H1 (cell line): ENCODE data around the gene FXYD5. TPM values are rescaled to one million over a fixed set of nuclear protein-coding genes. Genes with fewer than 3 reads are reported as not detected.

ENCODE experiments used
- CTCF ChIA-PET: fragments of 300-600 bp; sonication (Branson Sonifier 250); formaldehyde crosslinking; loops from one replicate; lab custom pipeline; 2021; ENCODE audit not compliant: partially characterized antibody; lab: Charles Lee
- POLR2A ChIA-PET: fragments of 300-600 bp; sonication (Branson Sonifier 250); formaldehyde crosslinking; loops from one replicate; lab custom pipeline; 2021; ENCODE audit warnings: inconsistent platforms; ENCODE audit not compliant: partially characterized antibody; lab: Charles Lee
- DNase-seq, 2 experiments: peaks; one replicate each; pipeline versions ENCODE4 v3.0.0 to v3.0.0-alpha.2; 2010 to 2022; ENCODE audit warnings: low spot score in 2 of 2, low read depth in 1 of 2, mixed read lengths in 1 of 2
- FAIRE-seq: peaks from 2 replicates; lab custom pipeline; 2011; peaks lifted over from hg19 to GRCh38; lab: Jason Lieb, UNC
- H2AFZ ChIP-seq: 2 replicates; pipeline ENCODE4 v1.8.1; 2012; ENCODE audit warnings: low read length, inconsistent platforms
- H2AK5ac ChIP-seq: 2 replicates; pipeline ENCODE4 v1.6.1; 2013; ENCODE audit warnings: low read depth, low read length
- H2BK120ac ChIP-seq: replicated peaks from 2 replicates; pipeline ENCODE3; 2013; ENCODE audit warnings: low read depth, low read length, inconsistent platforms
- H2BK12ac ChIP-seq: 2 replicates; pipeline ENCODE4 v1.6.1; 2013; ENCODE audit warnings: low read depth, low read length
- H2BK15ac ChIP-seq: 2 replicates; pipeline ENCODE4 v1.6.1; 2013; ENCODE audit warnings: low read length
- H2BK20ac ChIP-seq: 2 replicates; pipeline ENCODE4 v1.6.1; 2013; ENCODE audit warnings: low read length
- H2BK5ac ChIP-seq: 2 replicates; pipeline ENCODE4 v1.6.1; 2013; ENCODE audit warnings: low read depth, low read length
- H3K14ac ChIP-seq: 2 replicates; pipeline ENCODE4 v1.6.1; 2013; ENCODE audit warnings: inconsistent platforms; ENCODE audit not compliant: insufficient read length
- H3K18ac ChIP-seq: 2 replicates; pipeline ENCODE4 v1.6.1; 2013; ENCODE audit warnings: low read length; ENCODE audit errors: extremely low read depth
- H3K23ac ChIP-seq: 2 replicates; pipeline ENCODE4 v1.6.1; 2013; ENCODE audit warnings: inconsistent platforms; ENCODE audit not compliant: insufficient read length
- H3K23me2 ChIP-seq: 2 replicates; pipeline ENCODE4 v1.6.1; 2013; ENCODE audit warnings: low read depth, low read length
- H3K27ac ChIP-seq: 2 replicates; pipeline ENCODE4 v1.6.1; 2011; ENCODE audit warnings: low read depth, low read length, inconsistent platforms
- H3K27me3 ChIP-seq, 4 experiments: replicated peaks in 1 of 4; 1 replicate in 1 of 4; 2 replicates in 3 of 4; pipeline versions ENCODE4 v1.6.1 to v1.8.1; 2011 to 2013; ENCODE audit warnings: low read length in 3 of 4, mild to moderate bottlenecking in 3 of 4, inconsistent platforms in 2 of 4, mixed read lengths in 2 of 4, moderate library complexity in 1 of 4; ENCODE audit not compliant: control insufficient read depth in 3 of 4, insufficient read depth in 3 of 4; ENCODE audit errors: extremely low read depth in 1 of 4
- H3K36me3 ChIP-seq, 4 experiments: 2 replicates each; pipeline versions ENCODE4 v1.6.1 to v1.8.1; 2011 to 2013; ENCODE audit warnings: mild to moderate bottlenecking in 4 of 4, low read length in 3 of 4, moderate library complexity in 2 of 4, control low read depth in 1 of 4, inconsistent platforms in 1 of 4; ENCODE audit not compliant: insufficient read depth in 4 of 4, control insufficient read depth in 2 of 4
- H3K4ac ChIP-seq: replicated peaks from 2 replicates; pipeline ENCODE3; 2013; ENCODE audit warnings: low read length, low read depth, mixed read lengths, inconsistent platforms; ENCODE audit not compliant: insufficient read length
- H3K4me1 ChIP-seq, 4 experiments: replicated peaks in 1 of 4; 1 replicate in 1 of 4; 2 replicates in 3 of 4; pipeline versions ENCODE4 v1.6.1 to v1.8.1; 2011 to 2013; ENCODE audit warnings: low read length in 3 of 4, inconsistent platforms in 2 of 4, mixed read lengths in 1 of 4; ENCODE audit not compliant: insufficient read depth in 4 of 4, control insufficient read depth in 3 of 4
- H3K4me2 ChIP-seq, 2 experiments: 2 replicates each; pipeline versions ENCODE4 v1.6.1 to v1.8.1; 2011 to 2013; ENCODE audit warnings: low read depth in 2 of 2, low read length in 2 of 2, control low read depth in 1 of 2, inconsistent platforms in 1 of 2, mild to moderate bottlenecking in 1 of 2; ENCODE audit not compliant: insufficient read depth in 1 of 2
- H3K4me3 ChIP-seq, 4 experiments: fragments of 200-600, 300-600 bp in 1 of 4; sonication (generic), shearing (Covaris generic), sonication (Bioruptor Twin) in 1 of 4; 2 replicates each; pipeline versions ENCODE4 v1.5.1 to v1.8.1; 2011 to 2016; ENCODE audit warnings: low read length in 4 of 4, low read depth in 3 of 4, control low read depth in 2 of 4, inconsistent platforms in 2 of 4, mild to moderate bottlenecking in 2 of 4, mixed read lengths in 1 of 4, moderate library complexity in 1 of 4; ENCODE audit not compliant: insufficient read depth in 2 of 4; ENCODE audit errors: extremely low read depth in 1 of 4
- H3K56ac ChIP-seq: replicated peaks from 2 replicates; pipeline ENCODE3; 2013; ENCODE audit warnings: low read depth, mild to moderate bottlenecking, mixed read lengths, low read length, inconsistent platforms; ENCODE audit not compliant: insufficient read length
- H3K79me1 ChIP-seq: 2 replicates; pipeline ENCODE4 v1.6.1; 2013; ENCODE audit warnings: low read depth, low read length, control low read depth
- H3K79me2 ChIP-seq, 2 experiments: 2 replicates each; pipeline versions ENCODE4 v1.6.1 to v1.8.1; 2012 to 2013; ENCODE audit warnings: low read length in 2 of 2, mild to moderate bottlenecking in 2 of 2, inconsistent platforms in 1 of 2; ENCODE audit not compliant: insufficient read depth in 2 of 2, control insufficient read depth in 1 of 2
- H3K9ac ChIP-seq, 4 experiments: replicated peaks in 1 of 4; 1 replicate in 1 of 4; 2 replicates in 3 of 4; pipeline versions ENCODE4 v1.6.1 to v1.8.1; 2011 to 2013; ENCODE audit warnings: low read depth in 3 of 4, low read length in 3 of 4, control low read depth in 2 of 4, mild to moderate bottlenecking in 2 of 4, moderate library complexity in 2 of 4, inconsistent platforms in 1 of 4; ENCODE audit errors: extremely low read depth in 1 of 4
- H3K9me3 ChIP-seq, 2 experiments: 2 replicates each; pipeline versions ENCODE4 v1.6.1 to v1.8.1; 2012 to 2013; ENCODE audit warnings: mild to moderate bottlenecking in 2 of 2, moderate library complexity in 2 of 2, control low read depth in 1 of 2, inconsistent platforms in 1 of 2, low read depth in 1 of 2, low read length in 1 of 2, mixed read lengths in 1 of 2; ENCODE audit not compliant: insufficient read depth in 2 of 2
- H4K20me1 ChIP-seq, 2 experiments: replicated peaks in 1 of 2; 2 replicates each; pipeline versions ENCODE3 to v1.8.1; 2011 to 2013; ENCODE audit warnings: inconsistent platforms in 2 of 2, low read length in 2 of 2, mild to moderate bottlenecking in 1 of 2; ENCODE audit not compliant: insufficient read depth in 2 of 2, control insufficient read depth in 1 of 2
- H4K5ac ChIP-seq: 2 replicates; pipeline ENCODE4 v1.6.1; 2013; ENCODE audit warnings: low read length, low read depth, mixed read lengths, inconsistent platforms; ENCODE audit not compliant: insufficient read length
- H4K8ac ChIP-seq: 2 replicates; pipeline ENCODE4 v1.8.0; 2013; ENCODE audit warnings: mild to moderate bottlenecking, moderate library complexity, low read length, inconsistent platforms; ENCODE audit not compliant: insufficient read depth; ENCODE audit errors: extremely low read depth
- H4K91ac ChIP-seq: replicated peaks from 2 replicates; pipeline ENCODE3; 2013; ENCODE audit warnings: low read length, mixed read lengths, inconsistent platforms; ENCODE audit not compliant: insufficient read length
- ASH2L ChIP-seq: fragments of 200-600, 300-600 bp; sonication (generic); IDR thresholded peaks from one replicate; pipeline ENCODE4 v1.7.1; 2017; ENCODE audit warnings: low read length
- GTF2F1 ChIP-seq: IDR thresholded peaks from 2 replicates; pipeline ENCODE4 v1.6.1; 2012; ENCODE audit warnings: low read depth, low read length, improper control_type of control experiment, borderline replicate concordance
- HDAC2 ChIP-seq, 2 experiments: fragments of 300-600 bp in 1 of 2; sonication (generic) in 1 of 2; IDR thresholded peaks; 2 replicates each; pipeline ENCODE4 v1.6.1; 2011 to 2012; ENCODE audit warnings: low read depth in 2 of 2, low read length in 2 of 2, mild to moderate bottlenecking in 2 of 2, moderate library complexity in 2 of 2, borderline replicate concordance in 1 of 2, inconsistent platforms in 1 of 2
- KDM4A ChIP-seq: IDR thresholded peaks from one replicate; pipeline ENCODE4 v1.7.1; 2012; ENCODE audit warnings: low read depth, mild to moderate bottlenecking, moderate library complexity, low read length, inconsistent platforms; ENCODE audit not compliant: severe bottlenecking
- NANOG ChIP-seq: IDR thresholded peaks from 2 replicates; pipeline ENCODE4 v1.6.1; 2011; ENCODE audit warnings: low read length, low read depth, mild to moderate bottlenecking, inconsistent platforms; ENCODE audit not compliant: insufficient read depth, poor library complexity, severe bottlenecking
- SIX5 ChIP-seq: IDR thresholded peaks from 2 replicates; pipeline ENCODE4 v1.6.1; 2011; ENCODE audit warnings: mild to moderate bottlenecking, low read depth, low read length
- TAF1 ChIP-seq: IDR thresholded peaks from 2 replicates; pipeline ENCODE4 v1.6.1; 2011; ENCODE audit warnings: mild to moderate bottlenecking, low read depth, low read length
- TBP ChIP-seq: IDR thresholded peaks from 2 replicates; pipeline ENCODE4 v1.6.1; 2011; ENCODE audit warnings: low read depth, low read length, improper control_type of control experiment
- YY1 ChIP-seq: IDR thresholded peaks from 2 replicates; pipeline ENCODE4 v1.6.1; 2011; ENCODE audit warnings: low read depth, mild to moderate bottlenecking, low read length
- WGBS, 2 experiments: shearing (Covaris generic) in 1 of 2; methylation state at CpG; one replicate each; pipeline versions ENCODE4 v1.1.6 to v1.1.7; 2013 to 2015; ENCODE audit warnings: low lambda C conversion rate in 2 of 2, mixed read lengths in 2 of 2, inconsistent platforms in 1 of 2, low coverage in 1 of 2, missing lambda C conversion rate in 1 of 2; ENCODE audit not compliant: insufficient replicate concordance in 2 of 2, insufficient coverage in 1 of 2, insufficient read length in 1 of 2; ENCODE audit errors: extremely low coverage in 1 of 2, missing lambda C conversion rate in 1 of 2; 5-methylcytosine and 5-hydroxymethylcytosine counted together
- polyA plus RNA-seq, 7 experiments: library from polyadenylated mRNA; depleted of rRNA in 3 of 7; stranded (reverse) in 5 of 7; unstranded in 2 of 7; fragments of >200 nt in 5 of 7; fragments of 200-250 nt in 2 of 7; gene quantifications; 1 replicate in 5 of 7; 2 replicates in 1 of 7; 4 replicates in 1 of 7; pipeline versions ENCODE4 v1.2.1 to v1.2.3, GENCODE V29; 2011 to 2013; ENCODE audit warnings: missing spikeins in 2 of 7, mixed read lengths in 2 of 7
- total RNA-seq: library from RNA; stranded (reverse); fragmentation: NEBNext Ultra II Directional; extraction: Animal tissue kit (Norgen Biotek cat#: 25700); gene quantifications from 2 replicates; pipeline ENCODE4 v1.2.1, GENCODE V29; 2021
- TF ChIP-seq, protein P1 (sequence below): IDR thresholded peaks from 2 replicates; pipeline ENCODE4 v1.6.1; 2011; ENCODE audit warnings: low read depth, mild to moderate bottlenecking, low read length; ENCODE audit not compliant: insufficient read depth
- TF ChIP-seq, protein P2 (sequence below): IDR thresholded peaks from 2 replicates; pipeline ENCODE4 v1.6.1; 2012; ENCODE audit warnings: inconsistent platforms
- TF ChIP-seq, protein P3 (sequence below): IDR thresholded peaks from 2 replicates; pipeline ENCODE4 v1.6.1; 2012; ENCODE audit warnings: inconsistent platforms

FXYD5 gene
- total and polyA plus RNA-seq, 2 of the 8 experiments (the other 6 are each of a cell fraction or from before 2014, with no cell fraction given), result 99.0 to 191 TPM

DNA sequence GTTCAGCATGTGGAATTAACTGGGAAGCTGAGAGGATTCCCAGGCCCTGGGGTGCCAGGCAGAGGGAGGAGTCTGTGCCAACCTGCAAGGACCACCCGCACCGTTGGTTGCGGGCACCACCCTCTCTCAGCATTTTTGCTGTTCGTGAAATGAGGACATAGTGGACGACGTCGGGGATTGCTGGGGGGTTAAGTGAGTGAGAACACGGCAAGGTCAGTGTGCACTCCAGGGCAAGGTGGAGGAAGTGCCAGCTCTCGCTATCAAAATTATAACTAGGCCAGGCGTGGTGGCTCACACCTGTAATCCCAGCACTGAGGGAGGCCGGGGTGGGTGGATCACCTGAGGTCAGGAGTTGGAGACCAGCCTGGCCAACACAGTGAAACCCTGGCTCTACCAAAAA, 36.7 kb upstream of the FXYD5 start:
- Histone ChIP-seq H2BK120ac (no peak overlapping the region), H3K4me2 (no peak overlapping the region), H4K91ac (no peak overlapping the region), H4K20me1 (no peaks in the 10 kb centered on the region), H2AFZ (no peak overlapping the region), H3K4ac (no peak overlapping the region), H3K79me2 (no peaks in the 10 kb centered on the region), H3K14ac (no peak overlapping the region), H3K9me3 (no peaks in the 10 kb centered on the region), H3K79me1 (no peaks in the 10 kb centered on the region), H3K4me1 (peaks cover 0 to 23% (median 15%) of the 10 kb centered on the region in 4 experiments; a peak in 6 of 7 replicates), H3K9ac (no peak overlapping the region), H3K18ac (no peak overlapping the region), H2BK20ac (no peak overlapping the region), H2AK5ac (no peak overlapping the region), H4K8ac (no peak overlapping the region), H3K4me3 (no peak overlapping the region), H3K23me2 (no peaks in the 10 kb centered on the region), H3K56ac (no peak overlapping the region), H3K27ac (no peak overlapping the region), H2BK12ac (peak overlapping the region; percentile 75; the same call in 1 of the 2 replicates), H2BK15ac (no peak overlapping the region), H4K5ac (no peak overlapping the region), H3K36me3 (no peaks in the 10 kb centered on the region), H3K23ac (no peak overlapping the region), H2BK5ac (no peak overlapping the region), H3K27me3 (peaks cover 0 to 2% (median 0%) of the 10 kb centered on the region in 4 experiments; a peak in 1 of 7 replicates)
- POLR2A ChIA-PET, result interaction anchor here (1.6 to 1.7 kb wide), 2 partner anchors 26 to 62 kb away, joined by 4 to 5 read pairs; partner anchors contain the start of gene FXYD7
- CTCF ChIA-PET, result interaction anchor here (0.8 to 6.9 kb wide), 12 partner anchors 7 to 258 kb away, joined by 3 to 154 read pairs (median 6); partner anchors contain the start of genes FXYD1, FXYD5, FXYD7 and LGI4
- WGBS, 2 experiments, result 87% methylated on average over 11 of the region's 11 CpGs; no CpG with 5 or more reads in 1 of the 2 experiments
- DNase-seq, result no peak
- FAIRE-seq, result no peak
- TF ChIP-seq HDAC2 (IDR thresholded peaks at IDR 0.05; ENCODE audit: borderline replicate concordance in 1 of 2, low read depth in 2 of 2, low read length in 2 of 2), result no peak
- TF ChIP-seq TBP, result no peak
- TF ChIP-seq, protein P1, sequence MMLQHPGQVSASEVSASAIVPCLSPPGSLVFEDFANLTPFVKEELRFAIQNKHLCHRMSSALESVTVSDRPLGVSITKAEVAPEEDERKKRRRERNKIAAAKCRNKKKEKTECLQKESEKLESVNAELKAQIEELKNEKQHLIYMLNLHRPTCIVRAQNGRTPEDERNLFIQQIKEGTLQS, result no peak
- no peak for TF ChIP-seq ASH2L
- TF ChIP-seq, protein P2, sequence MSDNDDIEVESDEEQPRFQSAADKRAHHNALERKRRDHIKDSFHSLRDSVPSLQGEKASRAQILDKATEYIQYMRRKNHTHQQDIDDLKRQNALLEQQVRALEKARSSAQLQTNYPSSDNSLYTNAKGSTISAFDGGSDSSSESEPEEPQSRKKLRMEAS, result no peak
- no peak for TF ChIP-seq NANOG
- TF ChIP-seq, protein P3, sequence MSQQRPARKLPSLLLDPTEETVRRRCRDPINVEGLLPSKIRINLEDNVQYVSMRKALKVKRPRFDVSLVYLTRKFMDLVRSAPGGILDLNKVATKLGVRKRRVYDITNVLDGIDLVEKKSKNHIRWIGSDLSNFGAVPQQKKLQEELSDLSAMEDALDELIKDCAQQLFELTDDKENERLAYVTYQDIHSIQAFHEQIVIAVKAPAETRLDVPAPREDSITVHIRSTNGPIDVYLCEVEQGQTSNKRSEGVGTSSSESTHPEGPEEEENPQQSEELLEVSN, result no peak
- no peak for TF ChIP-seq KDM4A
- no peak for TF ChIP-seq YY1
- no peak for TF ChIP-seq SIX5
- TF ChIP-seq TAF1, result no peak
- no peak for TF ChIP-seq GTF2F1
